22Rv1 (cell line): ENCODE results near the gene PRSS38.

Experiments used
- H3K27ac ChIP-seq: fragments of 450-650 bp; 2 replicates; pipeline ENCODE4 v1.5.1; 2017
- ZFX ChIP-seq: fragments of 450-650 bp; IDR thresholded peaks from 2 replicates; pipeline ENCODE4 v1.6.1; 2017; ENCODE audit warnings: antibody characterized with exemption, borderline replicate concordance
- TF ChIP-seq, protein P1 (sequence below): fragments of 450-650 bp; IDR thresholded peaks from 2 replicates; pipeline ENCODE4 v1.5.1; 2017; ENCODE audit warnings: mild to moderate bottlenecking

PRSS38 gene

DNA sequence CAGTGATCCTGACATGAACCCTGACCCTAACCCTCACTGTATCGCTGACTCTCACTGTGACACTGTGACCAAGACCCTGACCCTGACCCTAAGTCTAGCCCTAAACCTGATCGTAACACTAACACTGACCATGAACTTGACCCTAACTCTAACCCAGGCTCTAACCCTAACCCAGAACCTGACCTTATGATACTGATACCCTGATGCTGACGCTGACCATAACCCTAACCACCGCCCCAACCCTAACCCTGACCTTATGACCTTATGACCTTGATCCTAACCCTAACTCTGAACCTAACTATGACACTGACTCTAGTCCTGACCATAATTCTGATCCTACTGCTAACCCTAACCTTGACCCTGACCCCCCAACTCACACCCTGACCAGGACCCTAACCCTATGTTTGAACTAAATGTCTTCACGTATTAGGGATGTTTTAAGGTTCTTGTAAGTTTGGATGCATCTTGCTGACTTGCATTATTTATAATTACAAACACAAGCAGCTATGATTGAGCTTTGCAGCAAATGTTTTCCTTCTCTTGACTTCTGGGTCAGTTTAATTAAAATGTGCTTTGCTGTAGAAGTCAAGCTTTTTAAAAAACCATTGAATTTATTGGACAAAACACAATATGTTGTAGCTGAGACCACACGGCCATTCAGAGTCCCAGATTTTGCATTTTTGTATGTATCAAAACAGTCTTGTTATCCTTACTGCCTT is 23.9 kb upstream of the PRSS38 start:
- TF ChIP-seq, protein P1, sequence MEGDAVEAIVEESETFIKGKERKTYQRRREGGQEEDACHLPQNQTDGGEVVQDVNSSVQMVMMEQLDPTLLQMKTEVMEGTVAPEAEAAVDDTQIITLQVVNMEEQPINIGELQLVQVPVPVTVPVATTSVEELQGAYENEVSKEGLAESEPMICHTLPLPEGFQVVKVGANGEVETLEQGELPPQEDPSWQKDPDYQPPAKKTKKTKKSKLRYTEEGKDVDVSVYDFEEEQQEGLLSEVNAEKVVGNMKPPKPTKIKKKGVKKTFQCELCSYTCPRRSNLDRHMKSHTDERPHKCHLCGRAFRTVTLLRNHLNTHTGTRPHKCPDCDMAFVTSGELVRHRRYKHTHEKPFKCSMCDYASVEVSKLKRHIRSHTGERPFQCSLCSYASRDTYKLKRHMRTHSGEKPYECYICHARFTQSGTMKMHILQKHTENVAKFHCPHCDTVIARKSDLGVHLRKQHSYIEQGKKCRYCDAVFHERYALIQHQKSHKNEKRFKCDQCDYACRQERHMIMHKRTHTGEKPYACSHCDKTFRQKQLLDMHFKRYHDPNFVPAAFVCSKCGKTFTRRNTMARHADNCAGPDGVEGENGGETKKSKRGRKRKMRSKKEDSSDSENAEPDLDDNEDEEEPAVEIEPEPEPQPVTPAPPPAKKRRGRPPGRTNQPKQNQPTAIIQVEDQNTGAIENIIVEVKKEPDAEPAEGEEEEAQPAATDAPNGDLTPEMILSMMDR: no peak
- no peak for TF ChIP-seq ZFX
- no peak overlapping the region for H3K27ac ChIP-seq

DNA sequence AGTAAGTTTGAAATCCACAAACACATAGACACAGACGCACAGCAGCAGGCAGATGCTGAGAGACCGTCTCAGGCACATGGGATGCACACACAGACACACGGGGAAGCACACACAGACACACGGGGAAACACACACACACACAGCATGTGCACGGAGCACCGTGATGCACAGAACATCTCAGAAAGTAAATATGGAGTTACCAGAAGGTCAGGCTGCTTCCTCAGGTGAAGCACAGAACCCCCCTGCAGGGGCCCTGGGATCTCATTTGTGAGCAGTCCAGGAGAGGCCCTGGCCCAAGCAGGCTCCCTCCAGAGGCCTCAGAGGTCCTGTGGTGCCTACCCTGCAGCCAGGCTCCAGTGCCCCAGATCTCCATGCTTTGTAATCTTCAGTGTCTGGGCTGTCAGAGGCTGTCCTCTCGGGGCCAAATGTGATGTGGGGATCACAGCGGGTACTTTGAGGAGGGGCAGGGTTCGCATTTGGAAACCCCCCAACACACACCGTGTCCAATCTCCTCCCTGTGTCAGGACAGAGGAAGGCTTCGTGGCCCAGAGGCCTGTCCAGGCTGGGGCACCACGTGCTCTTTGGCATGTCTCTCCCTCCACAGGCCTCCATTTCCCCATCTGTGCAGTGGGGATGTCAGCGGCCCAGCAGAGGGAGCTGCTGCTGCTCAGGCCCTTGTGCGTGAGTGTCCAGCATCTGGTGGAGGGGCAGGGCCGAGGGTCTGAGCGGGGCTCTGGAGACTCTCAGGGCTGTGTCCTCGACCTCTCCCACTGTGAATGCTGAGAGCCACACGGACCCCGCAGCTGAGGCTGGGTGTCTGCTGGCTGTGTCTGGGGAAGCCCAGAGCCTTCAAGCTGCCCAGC is 23.0 kb upstream of the PRSS38 start:
- no peak for TF ChIP-seq ZFX
- TF ChIP-seq, protein P1: peak; percentile 57
- no peak overlapping the region for H3K27ac ChIP-seq

GRCh38 chr1:227793079-227793947 is 22.2 kb upstream of the PRSS38 start:
- H3K27ac ChIP-seq: no peak overlapping the region
- TF ChIP-seq, protein P1: no peak

DNA sequence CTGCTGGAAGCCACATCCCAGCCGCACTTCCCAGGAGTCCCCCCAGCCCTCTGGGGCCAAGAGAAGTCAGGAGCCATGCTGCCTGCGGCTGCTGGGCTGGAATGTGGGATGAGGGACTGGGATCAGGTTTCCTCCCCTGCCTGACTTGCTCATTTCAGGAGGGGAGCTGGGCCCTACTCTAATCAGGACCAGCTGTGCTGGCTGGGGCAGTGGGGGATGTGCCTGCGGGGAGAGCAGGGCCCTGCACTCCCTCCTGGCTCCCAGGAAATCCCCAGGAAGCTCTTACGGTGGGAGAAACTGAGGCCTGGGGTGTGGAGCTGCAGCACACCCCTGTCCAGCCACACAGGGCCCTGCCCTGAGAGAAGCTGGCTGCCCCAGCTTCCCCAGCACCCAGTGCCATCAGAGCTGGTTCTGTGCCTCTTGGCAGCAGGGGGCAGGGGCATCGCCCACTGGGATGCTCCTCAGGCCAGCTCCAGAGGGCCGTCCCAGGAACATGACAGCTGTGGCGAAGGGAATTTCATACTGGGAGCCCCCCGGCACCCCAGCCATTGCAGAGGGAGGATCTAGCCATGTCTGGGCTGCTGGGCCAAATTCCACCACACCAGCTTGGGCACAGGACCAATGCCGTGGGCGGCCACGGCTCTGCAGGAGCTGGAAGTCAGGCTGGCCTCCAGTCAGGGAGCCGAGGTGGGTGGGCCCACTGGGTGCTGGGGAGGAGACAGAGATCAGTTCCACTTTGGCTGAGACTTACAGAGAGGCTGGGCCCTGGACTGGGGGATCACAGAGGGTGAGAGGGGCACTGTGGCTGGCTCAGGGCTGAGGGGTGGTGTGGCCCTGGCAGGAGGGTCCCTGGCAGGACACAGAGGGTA is 21.3 kb upstream of the PRSS38 start:
- TF ChIP-seq ZFX: no peak
- TF ChIP-seq, protein P1: no peak
- no peak overlapping the region for H3K27ac ChIP-seq

- H3K27ac ChIP-seq: no peak overlapping the region
- TF ChIP-seq ZFX: no peak
- TF ChIP-seq, protein P1: no peak
These were observed 20.7 kb upstream of the PRSS38 start for GRCh38 chr1:227794817-227795192.

GRCh38 chr1:227795732-227796131 is 19.7 kb upstream of the PRSS38 start:
- TF ChIP-seq ZFX: no peak
- TF ChIP-seq, protein P1: no peak
- H3K27ac ChIP-seq: no peak overlapping the region
